Liver (tissue), 9 donors: ENCODE results near the gene HES5. TPM values are rescaled to one million over a fixed set of nuclear protein-coding genes. Genes with fewer than 3 reads are reported as not detected.

Experiments used
- DNase-seq: peaks from one replicate; pipeline ENCODE4 v3.0.0-alpha.2; 2017; ENCODE audit warnings: low spot score
- H3K27ac ChIP-seq, 2 donors: one replicate each; pipeline ENCODE4 v1.7.0; 2013; ENCODE audit warnings: inconsistent platforms in 2 of 2, low read length in 2 of 2, control low read depth in 1 of 2, low read depth in 1 of 2, mild to moderate bottlenecking in 1 of 2
- H3K27me3 ChIP-seq, 4 donors: one replicate each; pipeline versions ENCODE4 v1.6.1 to v1.7.0; 2013; ENCODE audit warnings: low read length in 3 of 4, inconsistent platforms in 1 of 4, mild to moderate bottlenecking in 1 of 4, moderate library complexity in 1 of 4; ENCODE audit not compliant: control insufficient read depth in 4 of 4, insufficient read depth in 4 of 4
- H3K36me3 ChIP-seq, 4 donors: one replicate each; pipeline versions ENCODE4 v1.6.1 to v1.7.0; 2013; ENCODE audit warnings: low read length in 3 of 4, mild to moderate bottlenecking in 3 of 4, low read depth in 1 of 4, moderate library complexity in 1 of 4; ENCODE audit not compliant: control insufficient read depth in 4 of 4, insufficient read depth in 3 of 4
- H3K4me1 ChIP-seq, 4 donors: one replicate each; pipeline versions ENCODE4 v1.6.1 to v1.7.0; 2013; ENCODE audit warnings: low read length in 3 of 4, mild to moderate bottlenecking in 3 of 4, moderate library complexity in 1 of 4; ENCODE audit not compliant: control insufficient read depth in 4 of 4, insufficient read depth in 4 of 4
- H3K4me3 ChIP-seq, 3 donors: one replicate each; pipeline versions ENCODE4 v1.6.1 to v1.7.0; 2013; ENCODE audit warnings: low read length in 3 of 3, control low read depth in 1 of 3, low read depth in 1 of 3, mild to moderate bottlenecking in 1 of 3
- H3K9ac ChIP-seq, 2 donors: one replicate each; pipeline ENCODE4 v1.7.0; 2013; ENCODE audit warnings: low read length in 2 of 2, mild to moderate bottlenecking in 2 of 2, moderate library complexity in 2 of 2, control low read depth in 1 of 2, low read depth in 1 of 2
- H3K9me3 ChIP-seq, 4 donors: one replicate each; pipeline versions ENCODE4 v1.6.1 to v1.7.0; 2013; ENCODE audit warnings: low read length in 3 of 4; ENCODE audit not compliant: control insufficient read depth in 4 of 4
- EGR1 ChIP-seq, 2 donors: IDR thresholded peaks; 2 replicates each; pipeline ENCODE4 v1.6.1; 2016 to 2018; ENCODE audit warnings: antibody characterized with exemption in 2 of 2, low read depth in 2 of 2
- FOXA1 ChIP-seq: IDR thresholded peaks from 2 replicates; pipeline ENCODE4 v1.6.1; 2016; ENCODE audit warnings: antibody characterized with exemption
- FOXA2 ChIP-seq: IDR thresholded peaks from 2 replicates; pipeline ENCODE4 v1.6.1; 2016; ENCODE audit warnings: antibody characterized with exemption
- GABPA ChIP-seq, 2 donors: IDR thresholded peaks in 1 of 2; conservative IDR thresholded peaks in 1 of 2; 2 replicates each; pipeline ENCODE4 v1.6.1; 2016; ENCODE audit warnings: antibody characterized with exemption in 2 of 2, mild to moderate bottlenecking in 1 of 2, moderate library complexity in 1 of 2
- HNF4A ChIP-seq, 2 donors: conservative IDR thresholded peaks; 2 replicates each; pipeline ENCODE4 v1.6.1; 2016; ENCODE audit warnings: antibody characterized with exemption in 2 of 2, mild to moderate bottlenecking in 2 of 2
- HNF4G ChIP-seq: IDR thresholded peaks from 2 replicates; pipeline ENCODE4 v1.6.1; 2016; ENCODE audit warnings: antibody characterized with exemption
- JUND ChIP-seq, 2 donors: IDR thresholded peaks; 2 replicates each; pipeline ENCODE4 v1.6.1; 2016; ENCODE audit warnings: antibody characterized with exemption in 2 of 2
- NR2F2 ChIP-seq: IDR thresholded peaks from 2 replicates; pipeline ENCODE4 v1.6.1; 2016; ENCODE audit warnings: antibody characterized with exemption
- RAD21 ChIP-seq, 2 donors: IDR thresholded peaks; 2 replicates each; pipeline ENCODE4 v1.6.1; 2016; ENCODE audit warnings: antibody characterized with exemption in 2 of 2, mild to moderate bottlenecking in 2 of 2
- RXRA ChIP-seq, 2 donors: IDR thresholded peaks; 2 replicates each; pipeline ENCODE4 v1.6.1; 2017 to 2018; ENCODE audit warnings: antibody characterized with exemption in 2 of 2, mild to moderate bottlenecking in 1 of 2
- SP1 ChIP-seq: IDR thresholded peaks from 2 replicates; pipeline ENCODE4 v1.6.1; 2018; ENCODE audit warnings: antibody characterized with exemption, mild to moderate bottlenecking
- TAF1 ChIP-seq: conservative IDR thresholded peaks from 2 replicates; pipeline ENCODE4 v1.6.1; 2016; ENCODE audit warnings: antibody characterized with exemption, mild to moderate bottlenecking
- YY1 ChIP-seq: IDR thresholded peaks from 2 replicates; pipeline ENCODE4 v1.6.1; 2016; ENCODE audit warnings: antibody characterized with exemption, mild to moderate bottlenecking
- WGBS: extraction: QIAGEN DNeasy Blood & Tissue Kit; methylation state at CpG from one replicate; pipeline ENCODE4 v1.1.7; 2013; 5-methylcytosine and 5-hydroxymethylcytosine counted together
- polyA plus RNA-seq, 2 donors: library from polyadenylated mRNA; stranded (reverse) in 1 of 2; unstranded in 1 of 2; fragments of 200-250 nt in 1 of 2; fragments of >200 nt in 1 of 2; fragmentation: Nextera tagmentation in 1 of 2; extraction: Ambion mirVana in 1 of 2; gene quantifications; one replicate each; pipeline versions ENCODE4 v1.2.1 to v1.2.3, GENCODE V29; 2013 to 2015
- total RNA-seq, 2 donors: library from RNA; depleted of rRNA; stranded (reverse); fragments of >200 nt; gene quantifications; one replicate each; pipeline ENCODE4 v1.2.3, GENCODE V29; 2014
- TF ChIP-seq, protein P1 (sequence below): fragments of 150-350 bp; IDR thresholded peaks from 2 replicates; pipeline ENCODE4 v1.5.1; 2017; ENCODE audit warnings: improper control_type of control experiment, low read depth, low read length; ENCODE audit not compliant: missing input control
- TF ChIP-seq, protein P2 (sequence below): IDR thresholded peaks from 2 replicates; pipeline ENCODE4 v1.6.1; 2016; ENCODE audit warnings: antibody characterized with exemption
- TF ChIP-seq, protein P3 (sequence below): IDR thresholded peaks from 2 replicates; pipeline ENCODE4 v1.6.1; 2016; ENCODE audit warnings: antibody characterized with exemption
- TF ChIP-seq, protein P4 (sequence below): IDR thresholded peaks from 2 replicates; pipeline ENCODE4 v1.6.1; 2016; ENCODE audit warnings: antibody characterized with exemption
- donor health status: healthy.
- donor health status: healthy.
- donor health status: healthy.
- donor health status: healthy.
- donor health status: healthy.

HES5 gene
- total and polyA plus RNA-seq, 4 donors, result 0.08 to 0.93 TPM; not detected in 2

DNA sequence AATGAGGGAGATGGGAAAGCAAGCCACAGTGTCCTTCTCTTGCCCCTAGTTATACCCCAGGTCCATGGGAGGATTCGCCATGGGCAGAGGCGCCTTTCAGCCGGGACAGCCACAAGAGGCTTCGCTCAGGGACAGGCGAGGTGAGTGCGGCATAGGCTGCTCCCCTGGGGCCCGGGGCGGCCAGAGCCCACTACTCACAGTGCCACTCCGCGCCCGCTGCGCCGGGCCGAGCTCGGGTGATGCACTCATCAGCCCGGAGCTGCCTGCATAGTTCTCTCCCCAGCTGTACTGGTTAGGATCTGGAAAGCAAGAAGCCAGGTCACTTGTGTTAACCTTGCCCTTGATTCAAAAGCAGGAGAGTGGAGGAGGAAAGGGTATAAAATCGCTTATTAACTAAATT lies 12.1 kb downstream of the HES5 start:
- Histone ChIP-seq H3K36me3 (peaks cover 27 to 76% (median 40%) of the 10 kb centered on the region in 4 donors), H3K4me1 (peaks cover 2 to 13% (median 12%) of the 10 kb centered on the region in 4 donors), H3K9ac (no peak overlapping the region), H3K4me3 (no peak overlapping the region), H3K27ac (no peak overlapping the region), H3K27me3 (no peaks in the 10 kb centered on the region), H3K9me3 (no peaks in the 10 kb centered on the region)
- no peak for DNase-seq
- TF ChIP-seq EGR1 (IDR thresholded peaks at IDR 0.05; ENCODE audit: low read depth in 2 of 2) (no peak), FOXA1 (no peak), TAF1 (no peak), YY1 (no peak), RXRA (IDR thresholded peaks at IDR 0.05) (no peak), HNF4G (no peak), HNF4A (conservative IDR thresholded peaks at IDR 0.05) (no peak), NR2F2 (no peak), JUND (IDR thresholded peaks at IDR 0.05) (no peak), GABPA (IDR thresholded peaks at IDR 0.05 in 1 of 2, conservative IDR thresholded peaks at IDR 0.05 in 1 of 2) (no peak), FOXA2 (no peak), RAD21 (IDR thresholded peaks at IDR 0.05) (no peak)
- TF ChIP-seq, protein P1, sequence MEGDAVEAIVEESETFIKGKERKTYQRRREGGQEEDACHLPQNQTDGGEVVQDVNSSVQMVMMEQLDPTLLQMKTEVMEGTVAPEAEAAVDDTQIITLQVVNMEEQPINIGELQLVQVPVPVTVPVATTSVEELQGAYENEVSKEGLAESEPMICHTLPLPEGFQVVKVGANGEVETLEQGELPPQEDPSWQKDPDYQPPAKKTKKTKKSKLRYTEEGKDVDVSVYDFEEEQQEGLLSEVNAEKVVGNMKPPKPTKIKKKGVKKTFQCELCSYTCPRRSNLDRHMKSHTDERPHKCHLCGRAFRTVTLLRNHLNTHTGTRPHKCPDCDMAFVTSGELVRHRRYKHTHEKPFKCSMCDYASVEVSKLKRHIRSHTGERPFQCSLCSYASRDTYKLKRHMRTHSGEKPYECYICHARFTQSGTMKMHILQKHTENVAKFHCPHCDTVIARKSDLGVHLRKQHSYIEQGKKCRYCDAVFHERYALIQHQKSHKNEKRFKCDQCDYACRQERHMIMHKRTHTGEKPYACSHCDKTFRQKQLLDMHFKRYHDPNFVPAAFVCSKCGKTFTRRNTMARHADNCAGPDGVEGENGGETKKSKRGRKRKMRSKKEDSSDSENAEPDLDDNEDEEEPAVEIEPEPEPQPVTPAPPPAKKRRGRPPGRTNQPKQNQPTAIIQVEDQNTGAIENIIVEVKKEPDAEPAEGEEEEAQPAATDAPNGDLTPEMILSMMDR, result no peak
- TF ChIP-seq, protein P2, sequence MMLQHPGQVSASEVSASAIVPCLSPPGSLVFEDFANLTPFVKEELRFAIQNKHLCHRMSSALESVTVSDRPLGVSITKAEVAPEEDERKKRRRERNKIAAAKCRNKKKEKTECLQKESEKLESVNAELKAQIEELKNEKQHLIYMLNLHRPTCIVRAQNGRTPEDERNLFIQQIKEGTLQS, result no peak
- TF ChIP-seq, protein P3, sequence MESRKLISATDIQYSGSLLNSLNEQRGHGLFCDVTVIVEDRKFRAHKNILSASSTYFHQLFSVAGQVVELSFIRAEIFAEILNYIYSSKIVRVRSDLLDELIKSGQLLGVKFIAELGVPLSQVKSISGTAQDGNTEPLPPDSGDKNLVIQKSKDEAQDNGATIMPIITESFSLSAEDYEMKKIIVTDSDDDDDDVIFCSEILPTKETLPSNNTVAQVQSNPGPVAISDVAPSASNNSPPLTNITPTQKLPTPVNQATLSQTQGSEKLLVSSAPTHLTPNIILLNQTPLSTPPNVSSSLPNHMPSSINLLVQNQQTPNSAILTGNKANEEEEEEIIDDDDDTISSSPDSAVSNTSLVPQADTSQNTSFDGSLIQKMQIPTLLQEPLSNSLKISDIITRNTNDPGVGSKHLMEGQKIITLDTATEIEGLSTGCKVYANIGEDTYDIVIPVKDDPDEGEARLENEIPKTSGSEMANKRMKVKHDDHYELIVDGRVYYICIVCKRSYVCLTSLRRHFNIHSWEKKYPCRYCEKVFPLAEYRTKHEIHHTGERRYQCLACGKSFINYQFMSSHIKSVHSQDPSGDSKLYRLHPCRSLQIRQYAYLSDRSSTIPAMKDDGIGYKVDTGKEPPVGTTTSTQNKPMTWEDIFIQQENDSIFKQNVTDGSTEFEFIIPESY, result no peak
- WGBS, result 96% methylated on average over 17 of the region's 17 CpGs

- peaks cover 30 to 86% (median 43%) of the 10 kb centered on the region in 4 donors for H3K36me3 ChIP-seq
- 97% methylated on average over 14 of the region's 14 CpGs for WGBS
- DNase-seq, result no peak
These were observed 13.1 kb downstream of the HES5 start for GRCh38 chr1:2516946-2517345.

More at GRCh38 chr1:2516946-2517345, 13.1 kb downstream of the HES5 start:
- Histone ChIP-seq H3K27ac (no peak overlapping the region), H3K9me3 (no peaks in the 10 kb centered on the region), H3K4me1 (peaks cover 0 to 3% (median 2%) of the 10 kb centered on the region in 4 donors), H3K9ac (no peak overlapping the region), H3K27me3 (no peaks in the 10 kb centered on the region), H3K4me3 (no peak overlapping the region)
- TF ChIP-seq, protein P4, sequence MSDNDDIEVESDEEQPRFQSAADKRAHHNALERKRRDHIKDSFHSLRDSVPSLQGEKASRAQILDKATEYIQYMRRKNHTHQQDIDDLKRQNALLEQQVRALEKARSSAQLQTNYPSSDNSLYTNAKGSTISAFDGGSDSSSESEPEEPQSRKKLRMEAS, result no peak
- TF ChIP-seq JUND (IDR thresholded peaks at IDR 0.05), result no peak
- no peak for TF ChIP-seq RAD21 (IDR thresholded peaks at IDR 0.05)
- no peak for TF ChIP-seq YY1
- TF ChIP-seq, protein P1, result no peak
- TF ChIP-seq, protein P2, result no peak
- TF ChIP-seq TAF1, result no peak
- TF ChIP-seq HNF4A (conservative IDR thresholded peaks at IDR 0.05), result no peak
- no peak for TF ChIP-seq SP1
